C4-2B (cell line): ENCODE results near the gene PRKCA.

ENCODE experiments used
- H3K27ac ChIP-seq: fragments of 450-650 bp; 2 replicates; pipeline ENCODE4 v1.5.1; 2017
- CTCF ChIP-seq: fragments of 450-650 bp; conservative IDR thresholded peaks from 2 replicates; pipeline ENCODE4 v1.5.1; 2017; ENCODE audit warnings: mild to moderate bottlenecking
- ZFX ChIP-seq: fragments of 450-650 bp; IDR thresholded peaks from 2 replicates; pipeline ENCODE4 v1.6.1; 2017

Gene PRKCA

GRCh38 chr17:66525338-66525737 lies 222.9 kb downstream of the PRKCA start:
- TF ChIP-seq CTCF (no peak), ZFX (no peak)

GRCh38 chr17:66526827-66527226 lies 224.4 kb downstream of the PRKCA start:
- TF ChIP-seq CTCF = no peak
- no peak overlapping the region for H3K27ac ChIP-seq

More at GRCh38 chr17:66525338-66525737, 222.9 kb downstream of the PRKCA start:
- no peak overlapping the region; the same call in 1 of the 2 replicates for H3K27ac ChIP-seq

GRCh38 chr17:66527335-66527734 lies 224.9 kb downstream of the PRKCA start:
- TF ChIP-seq CTCF (no peak), ZFX (no peak)
- H3K27ac ChIP-seq = no peak overlapping the region

- TF ChIP-seq CTCF (no peak), ZFX (no peak)
- H3K27ac ChIP-seq = no peak overlapping the region
These were observed 229.5 kb downstream of the PRKCA start for GRCh38 chr17:66531851-66532295.

- H3K27ac ChIP-seq = no peak overlapping the region
These were observed 231.2 kb downstream of the PRKCA start for GRCh38 chr17:66533572-66533971.

GRCh38 chr17:66533986-66534385 lies 231.6 kb downstream of the PRKCA start:
- no peak overlapping the region for H3K27ac ChIP-seq
- TF ChIP-seq ZFX (no peak), CTCF (no peak)

More at GRCh38 chr17:66533572-66533971, 231.2 kb downstream of the PRKCA start:
- TF ChIP-seq ZFX = no peak
- no peak for TF ChIP-seq CTCF

- TF ChIP-seq ZFX (no peak), CTCF (no peak)
- H3K27ac ChIP-seq = no peak overlapping the region
These were observed 233.2 kb downstream of the PRKCA start for GRCh38 chr17:66535611-66536010.
